ENCODE data around the gene ABHD6.
A peak's percentile ranks its signal among the peaks of the same experiment; 100 is the strongest.

ABHD6 gene

GRCh38 chr3:58299075-58299474 lies 61.5 kb downstream of the ABHD6 start:
- H3K36me3 ChIP-seq (ENCODE audit: control insufficient read depth, insufficient read depth, low read length): no peaks in the 10 kb centered on the region
- H3K4me1 ChIP-seq (ENCODE audit: control insufficient read depth, insufficient read depth, low read length): no peaks in the 10 kb centered on the region
- no peaks in the 10 kb centered on the region for H3K9me3 ChIP-seq (ENCODE audit: control insufficient read depth, insufficient read depth, low read length)

GRCh38 chr3:58299839-58300516 lies 62.4 kb downstream of the ABHD6 start:
- no peak overlapping the region for H3K9ac ChIP-seq (ENCODE audit: low read depth, low read length)
- H3K27ac ChIP-seq (ENCODE audit: low read depth, low read length): no peak overlapping the region
- no peak overlapping the region for H3K4me3 ChIP-seq (ENCODE audit: low read depth, low read length)
- H3K9me3 ChIP-seq (ENCODE audit: control insufficient read depth, insufficient read depth, low read length): no peaks in the 10 kb centered on the region
- no peaks in the 10 kb centered on the region for H3K27me3 ChIP-seq (ENCODE audit: control insufficient read depth, insufficient read depth, low read length)
- no peaks in the 10 kb centered on the region for H3K4me1 ChIP-seq (ENCODE audit: control insufficient read depth, insufficient read depth, low read length)
- no peaks in the 10 kb centered on the region for H3K36me3 ChIP-seq (ENCODE audit: control insufficient read depth, insufficient read depth, low read length)

More at GRCh38 chr3:58299075-58299474, 61.5 kb downstream of the ABHD6 start:
- H3K27me3 ChIP-seq (ENCODE audit: control insufficient read depth, insufficient read depth, low read length): no peaks in the 10 kb centered on the region
- H3K27ac ChIP-seq (ENCODE audit: low read depth, low read length): no peak overlapping the region
- H3K4me3 ChIP-seq (ENCODE audit: low read depth, low read length): no peak overlapping the region
- H3K9ac ChIP-seq (ENCODE audit: low read depth, low read length): no peak overlapping the region

GRCh38 chr3:58305882-58306711 lies 68.5 kb downstream of the ABHD6 start, which contains the start of the genes HTD2 and RPP14:
HTD2 (plus strand) TSS chr3:58306520; CDS start chr3:58317614, 11,094 bp downstream.
RPP14 (plus strand) TSS chr3:58306245; CDS start chr3:58310330, 4,085 bp downstream.
- H3K4me3 ChIP-seq (ENCODE audit: low read depth, low read length): peak within 1 kb of the TSS; percentile 89
- peaks cover 32% of the 10 kb centered on the region for H3K36me3 ChIP-seq (ENCODE audit: control insufficient read depth, insufficient read depth, low read length)
- H3K9me3 ChIP-seq (ENCODE audit: control insufficient read depth, insufficient read depth, low read length): no peaks in the 10 kb centered on the region
- H3K27ac ChIP-seq (ENCODE audit: low read depth, low read length): peak within 1 kb of the TSS; percentile 98
- peaks cover 7% of the 10 kb centered on the region; the same call in 1 of the 2 replicates for H3K4me1 ChIP-seq (ENCODE audit: control insufficient read depth, insufficient read depth, low read length)
- peak within 1 kb of the TSS; percentile 99 for H3K9ac ChIP-seq (ENCODE audit: low read depth, low read length)
- no peaks in the 10 kb centered on the region for H3K27me3 ChIP-seq (ENCODE audit: control insufficient read depth, insufficient read depth, low read length)

GRCh38 chr3:58307639-58308215 lies 70.1 kb downstream of the ABHD6 start:
- no peak overlapping the region for H3K27ac ChIP-seq (ENCODE audit: low read depth, low read length)
- peaks cover 7% of the 10 kb centered on the region; the same call in 1 of the 2 replicates for H3K4me1 ChIP-seq (ENCODE audit: control insufficient read depth, insufficient read depth, low read length)
- no peaks in the 10 kb centered on the region for H3K9me3 ChIP-seq (ENCODE audit: control insufficient read depth, insufficient read depth, low read length)
- 0 out of 2 replicates have a peak overlapping the region, but pooled peaks have one; percentile 99 for H3K9ac ChIP-seq (ENCODE audit: low read depth, low read length)
- peak overlapping the region; percentile 89 for H3K4me3 ChIP-seq (ENCODE audit: low read depth, low read length)
- no peaks in the 10 kb centered on the region for H3K27me3 ChIP-seq (ENCODE audit: control insufficient read depth, insufficient read depth, low read length)
- peaks cover 46% of the 10 kb centered on the region for H3K36me3 ChIP-seq (ENCODE audit: control insufficient read depth, insufficient read depth, low read length)

GRCh38 chr3:58308728-58309127 lies 71.1 kb downstream of the ABHD6 start:
- no peaks in the 10 kb centered on the region for H3K27me3 ChIP-seq (ENCODE audit: control insufficient read depth, insufficient read depth, low read length)
- H3K9ac ChIP-seq (ENCODE audit: low read depth, low read length): no peak overlapping the region
- H3K36me3 ChIP-seq (ENCODE audit: control insufficient read depth, insufficient read depth, low read length): peaks cover 56% of the 10 kb centered on the region
- H3K4me3 ChIP-seq (ENCODE audit: low read depth, low read length): no peak overlapping the region
- peaks cover 7% of the 10 kb centered on the region; the same call in 1 of the 2 replicates for H3K4me1 ChIP-seq (ENCODE audit: control insufficient read depth, insufficient read depth, low read length)
- H3K9me3 ChIP-seq (ENCODE audit: control insufficient read depth, insufficient read depth, low read length): no peaks in the 10 kb centered on the region
- H3K27ac ChIP-seq (ENCODE audit: low read depth, low read length): no peak overlapping the region

GRCh38 chr3:58317811-58318210 lies 80.2 kb downstream of the ABHD6 start:
- Histone ChIP-seq H3K9ac (ENCODE audit: low read depth, low read length) (no peak overlapping the region), H3K9me3 (ENCODE audit: control insufficient read depth, insufficient read depth, low read length) (no peaks in the 10 kb centered on the region), H3K27me3 (ENCODE audit: control insufficient read depth, insufficient read depth, low read length) (no peaks in the 10 kb centered on the region), H3K4me1 (ENCODE audit: control insufficient read depth, insufficient read depth, low read length) (peaks cover 17% of the 10 kb centered on the region), H3K27ac (ENCODE audit: low read depth, low read length) (no peak overlapping the region), H3K36me3 (ENCODE audit: control insufficient read depth, insufficient read depth, low read length) (peaks cover 69% of the 10 kb centered on the region), H3K4me3 (ENCODE audit: low read depth, low read length) (no peak overlapping the region)

- H3K4me3 ChIP-seq (ENCODE audit: low read depth, low read length): peak overlapping the region; percentile 41
- H3K27me3 ChIP-seq (ENCODE audit: control insufficient read depth, insufficient read depth, low read length): no peaks in the 10 kb centered on the region
- H3K9me3 ChIP-seq (ENCODE audit: control insufficient read depth, insufficient read depth, low read length): no peaks in the 10 kb centered on the region
- H3K27ac ChIP-seq (ENCODE audit: low read depth, low read length): peak overlapping the region; percentile 74
- H3K9ac ChIP-seq (ENCODE audit: low read depth, low read length): no peak overlapping the region
- peaks cover 31% of the 10 kb centered on the region for H3K36me3 ChIP-seq (ENCODE audit: control insufficient read depth, insufficient read depth, low read length)
- peaks cover 18% of the 10 kb centered on the region for H3K4me1 ChIP-seq (ENCODE audit: control insufficient read depth, insufficient read depth, low read length)
These were observed 84.2 kb downstream of the ABHD6 start for GRCh38 chr3:58321791-58322190.

GRCh38 chr3:58322793-58323192 lies 85.2 kb downstream of the ABHD6 start:
- Histone ChIP-seq H3K4me1 (ENCODE audit: control insufficient read depth, insufficient read depth, low read length) (peaks cover 18% of the 10 kb centered on the region), H3K27me3 (ENCODE audit: control insufficient read depth, insufficient read depth, low read length) (no peaks in the 10 kb centered on the region), H3K9me3 (ENCODE audit: control insufficient read depth, insufficient read depth, low read length) (no peaks in the 10 kb centered on the region), H3K4me3 (ENCODE audit: low read depth, low read length) (no peak overlapping the region), H3K36me3 (ENCODE audit: control insufficient read depth, insufficient read depth, low read length) (peaks cover 21% of the 10 kb centered on the region), H3K27ac (ENCODE audit: low read depth, low read length) (no peak overlapping the region), H3K9ac (ENCODE audit: low read depth, low read length) (no peak overlapping the region)

GRCh38 chr3:58323529-58324390 lies 86.2 kb downstream of the ABHD6 start:
- H3K4me1 ChIP-seq (ENCODE audit: control insufficient read depth, insufficient read depth, low read length): peaks cover 18% of the 10 kb centered on the region
- no peaks in the 10 kb centered on the region for H3K9me3 ChIP-seq (ENCODE audit: control insufficient read depth, insufficient read depth, low read length)
- no peaks in the 10 kb centered on the region for H3K27me3 ChIP-seq (ENCODE audit: control insufficient read depth, insufficient read depth, low read length)
- H3K36me3 ChIP-seq (ENCODE audit: control insufficient read depth, insufficient read depth, low read length): peaks cover 12% of the 10 kb centered on the region
- H3K27ac ChIP-seq (ENCODE audit: low read depth, low read length): no peak overlapping the region
- no peak overlapping the region for H3K9ac ChIP-seq (ENCODE audit: low read depth, low read length)
- H3K4me3 ChIP-seq (ENCODE audit: low read depth, low read length): no peak overlapping the region

Measured in HUES48 (cell line).